Stimulated activated CD4-positive, alpha-beta T cell treated with anti-CD3 and anti-CD28 coated beads, Interleukin-1b, Interleukin-23, amount 100 ng/mL, for 4 hours (primary cell): ENCODE results near the gene MFSD2B.

ENCODE experiments used
- DNase-seq, 2 donors: peaks; one replicate each; pipeline ENCODE4 v3.0.0-alpha.2; 2020; ENCODE audit warnings: low read depth in 2 of 2

Gene MFSD2B

DNA sequence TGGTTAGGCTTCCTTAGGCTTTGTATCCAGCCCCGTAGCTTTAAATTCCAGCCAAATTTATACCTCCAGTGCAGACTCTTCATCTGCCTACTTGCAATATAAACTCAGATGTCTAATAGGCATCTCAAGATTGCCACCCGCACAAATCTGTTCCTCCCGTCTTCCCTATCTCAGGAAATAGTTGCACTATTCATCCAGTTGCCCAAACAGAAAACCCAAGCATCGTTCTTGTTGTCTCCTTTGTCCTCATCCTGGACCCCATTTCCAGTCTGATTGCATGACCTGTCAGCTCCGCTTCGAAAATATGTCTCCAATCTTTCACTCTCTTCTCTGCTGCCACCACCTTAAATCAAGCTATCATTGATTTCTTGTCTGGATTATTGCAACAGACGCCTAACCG, 41.9 kb downstream of the MFSD2B start:
- no peak for DNase-seq

DNA sequence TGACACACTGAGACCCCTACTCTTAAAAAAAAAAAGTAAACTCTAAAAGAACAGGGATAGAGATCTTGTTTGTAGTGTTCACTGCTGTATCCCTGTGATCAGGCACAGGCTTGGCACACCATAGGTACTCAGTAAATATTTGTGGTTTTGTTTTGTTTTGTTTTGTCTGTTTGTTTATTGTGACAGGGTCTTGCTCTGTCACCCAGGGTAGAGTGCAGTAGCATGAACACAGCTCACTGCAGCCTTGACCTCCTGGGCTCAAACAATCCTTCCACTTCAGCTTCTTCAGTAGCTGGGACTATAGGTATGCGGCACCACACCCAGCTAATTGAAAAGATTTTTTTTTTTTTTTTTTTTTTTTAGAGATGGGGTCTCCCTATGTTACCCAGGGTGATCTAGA, 43.1 kb downstream of the MFSD2B start:
- no peak for DNase-seq

DNA sequence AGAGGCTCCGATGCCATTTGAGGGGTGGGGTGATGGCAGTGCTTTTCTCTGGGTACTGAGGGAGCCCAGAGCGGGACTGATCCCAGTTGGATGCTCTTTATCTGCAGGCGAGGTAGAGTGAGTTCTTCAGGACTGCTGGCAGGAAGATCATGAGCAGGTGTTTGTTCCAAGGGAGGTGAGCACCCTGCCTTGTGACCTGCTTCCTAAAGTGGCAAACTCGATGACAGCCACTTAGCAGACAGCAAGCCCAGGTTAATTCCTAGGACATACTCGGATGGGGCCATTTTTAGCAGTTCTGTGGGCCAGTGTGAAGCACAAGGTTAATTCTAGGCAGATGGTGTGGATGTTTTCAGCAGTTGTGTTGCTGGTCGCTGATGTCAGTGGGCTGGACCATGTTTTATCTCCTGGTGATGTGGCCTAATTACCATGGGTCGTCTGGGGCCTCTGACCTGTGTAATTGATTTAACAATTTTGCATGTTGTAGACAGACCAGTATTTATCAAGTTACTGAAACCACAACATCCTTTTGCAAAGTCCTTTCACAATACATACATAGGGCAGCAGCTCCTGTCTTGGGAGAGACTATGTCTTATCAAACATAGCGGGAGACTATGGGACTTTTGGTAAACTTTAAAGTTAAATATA, 44.6 kb downstream of the MFSD2B start:
- no peak for DNase-seq

DNA sequence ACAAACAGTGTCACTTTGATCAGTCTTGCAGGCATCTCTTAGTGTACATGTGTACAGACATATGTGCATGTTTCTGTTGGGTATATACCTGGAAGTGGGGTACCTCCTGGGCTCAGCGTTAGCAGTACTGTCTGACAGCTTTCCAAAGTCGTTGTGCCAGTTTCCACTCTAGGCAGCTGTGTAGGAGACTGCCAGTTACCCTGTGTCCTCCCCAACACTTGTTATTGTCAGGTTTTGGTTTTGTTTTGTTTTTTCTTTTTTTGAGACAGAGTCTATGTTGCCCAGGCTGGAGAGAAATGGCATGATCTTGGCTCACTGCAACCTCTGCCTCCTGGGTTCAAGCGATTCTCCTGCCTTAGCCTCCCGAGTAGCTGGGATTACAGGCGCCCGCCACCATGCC, 45.9 kb downstream of the MFSD2B start:
- no peak for DNase-seq

DNA sequence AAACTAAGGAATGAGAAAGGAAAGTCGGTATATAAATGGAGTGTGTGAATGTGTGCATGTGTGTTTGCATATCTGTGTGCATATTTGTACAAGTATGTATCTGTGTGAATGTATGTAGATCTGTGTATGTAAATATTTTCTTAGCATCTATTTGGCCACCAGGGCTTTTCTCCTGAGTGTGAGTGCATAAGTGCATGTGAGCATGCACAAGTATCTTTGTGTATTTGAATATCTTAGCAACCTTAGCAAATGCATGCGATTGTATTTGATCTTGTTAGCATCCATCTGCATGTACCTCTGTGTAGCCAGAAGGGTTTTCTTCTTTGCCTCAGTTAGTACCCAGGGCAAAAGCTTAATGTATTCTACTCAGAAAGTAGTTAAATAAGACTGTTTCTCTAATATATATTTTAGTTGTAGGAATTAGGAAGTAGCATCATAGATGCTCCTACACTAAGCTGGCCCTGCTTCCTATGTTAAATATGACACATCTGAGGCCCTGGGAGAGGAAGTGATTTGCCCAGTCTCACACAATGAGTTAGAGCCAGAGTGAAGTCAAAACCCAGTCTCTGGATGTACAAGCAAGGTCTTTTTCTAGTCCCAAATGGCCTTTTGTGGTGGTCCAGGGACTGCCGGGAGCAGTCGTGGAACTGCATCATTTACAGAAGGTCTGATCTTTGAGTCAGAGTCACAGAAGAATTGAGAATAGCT, 48.8 kb downstream of the MFSD2B start:
- DNase-seq, result no peak

DNA sequence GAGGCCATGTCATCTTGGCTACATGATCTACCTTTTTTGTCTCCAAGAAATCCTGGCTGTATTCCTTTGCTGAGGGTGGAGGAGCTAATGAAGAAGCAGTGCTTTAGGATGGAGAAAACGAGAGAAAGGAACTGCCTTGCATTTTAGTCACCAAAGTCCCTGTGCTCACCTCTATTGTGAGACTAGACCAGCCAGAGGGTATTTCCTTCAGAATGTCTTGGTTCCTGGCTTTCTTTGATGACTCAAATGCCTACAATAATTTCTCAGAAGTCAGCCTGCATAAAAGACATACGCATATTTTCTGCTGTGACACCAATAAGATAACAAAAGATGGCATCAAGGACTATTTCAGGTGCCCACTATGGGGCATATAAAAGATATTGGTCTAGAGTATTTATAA, 55.5 kb downstream of the MFSD2B start:
- no peak for DNase-seq

DNA sequence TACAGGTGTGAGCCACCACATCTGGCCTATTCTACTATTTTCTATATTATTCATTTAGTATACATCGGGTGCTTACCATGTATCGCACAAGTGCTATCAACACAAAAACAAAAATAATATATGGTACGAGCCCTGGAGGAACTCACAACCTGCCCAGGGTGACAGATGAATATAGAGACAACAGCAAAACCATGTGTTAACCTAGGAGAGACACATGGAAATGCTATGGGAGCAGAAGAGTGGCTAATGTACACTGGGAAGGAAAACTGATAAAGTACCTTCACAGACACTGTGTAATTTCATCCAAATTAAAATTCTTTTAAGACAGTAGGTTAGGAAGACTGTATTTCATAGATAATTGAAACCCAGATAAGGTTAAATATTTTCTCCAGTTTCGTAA, 62.4 kb downstream of the MFSD2B start:
- DNase-seq, result no peak

DNA sequence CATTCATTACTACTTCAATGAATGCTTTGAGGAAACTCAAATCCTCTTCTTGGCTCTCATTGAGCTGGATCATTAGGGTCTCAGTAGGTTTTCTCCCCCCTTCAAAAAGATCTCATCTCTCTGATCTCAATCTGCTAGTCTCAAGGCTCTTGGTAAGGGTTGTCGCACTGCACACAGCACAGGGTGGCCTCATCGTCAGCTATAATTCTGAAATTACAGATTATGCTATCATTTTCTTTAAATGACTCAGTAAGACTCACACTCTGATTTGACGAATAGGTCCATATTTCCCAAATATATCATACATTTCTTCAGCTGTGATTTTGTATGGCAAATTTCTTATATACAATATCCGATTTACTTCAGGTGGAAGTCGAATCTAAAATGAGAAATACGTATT, 63.9 kb downstream of the MFSD2B start:
- DNase-seq, result no peak

DNA sequence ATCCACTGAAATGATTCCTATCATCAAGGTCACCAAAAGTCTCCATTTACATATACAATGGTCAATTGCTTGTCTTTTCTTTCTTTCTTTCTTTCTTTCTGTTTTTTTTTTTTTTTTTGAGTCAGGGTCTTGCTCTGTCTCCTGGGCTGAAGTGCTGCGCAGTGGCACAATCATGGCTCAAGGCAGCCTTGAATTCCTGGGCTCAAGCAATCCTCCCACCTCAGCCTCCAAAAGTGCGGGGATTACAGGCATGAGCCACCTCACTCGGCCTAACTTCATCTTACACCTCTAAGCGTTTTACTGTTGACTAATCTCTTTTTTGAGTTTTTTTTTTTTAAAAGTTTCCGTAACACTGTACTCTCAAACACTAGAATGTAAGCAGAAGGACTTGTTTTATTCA, 65.4 kb downstream of the MFSD2B start:
- no peak for DNase-seq
